Right cardiac atrium (tissue), 5 donors: ENCODE data around the gene DLG4. TPM values are rescaled to one million over a fixed set of nuclear protein-coding genes. Genes with fewer than 3 reads are reported as not detected.
A peak's percentile ranks its signal among the peaks of the same experiment; 100 is the strongest.
"Not testable (repeated sequence)": the region's sequence is repeated elsewhere in the genome, so short reads cannot be mapped to it uniquely, and the experiment has no call there.

ENCODE experiments used
- ATAC-seq, 2 donors: fragments of 200-7000 bp; cut with Tn5 transposase; one replicate each; pipeline versions ENCODE4 v1.8.0 to v1.9.1; 2020; ENCODE audit warnings: moderate library complexity in 2 of 2, mild to moderate bottlenecking in 1 of 2
- DNase-seq, 3 donors: peaks; one replicate each; pipeline ENCODE4 v3.0.0-alpha.2; 2020
- H3K27ac ChIP-seq: one replicate; pipeline ENCODE4 v1.5.1; 2013; ENCODE audit warnings: mild to moderate bottlenecking, low read length, control low read depth, moderate library complexity
- H3K27me3 ChIP-seq: one replicate; pipeline ENCODE4 v1.6.1; 2013; ENCODE audit not compliant: control insufficient read depth, insufficient read depth
- H3K4me1 ChIP-seq: one replicate; pipeline ENCODE4 v1.6.1; 2013; ENCODE audit warnings: low read length; ENCODE audit not compliant: control insufficient read depth, insufficient read depth
- H3K4me3 ChIP-seq: one replicate; pipeline ENCODE4 v1.5.1; 2013; ENCODE audit warnings: low read length, control low read depth
- H3K9me3 ChIP-seq: one replicate; pipeline ENCODE4 v1.6.1; 2013; ENCODE audit warnings: low read length; ENCODE audit not compliant: control insufficient read depth
- WGBS: extraction: QIAGEN DNeasy Blood & Tissue Kit; methylation state at CpG from one replicate; pipeline ENCODE4 v1.1.7; 2013; 5-methylcytosine and 5-hydroxymethylcytosine counted together
- intact Hi-C, 4 donors: fragments of 100-400 bp; cut with DNase I; formaldehyde crosslinking; loops; one replicate each; pipeline versions ENCODE4 v1.11.0 to v1.14.0; 2022 to 2023
- polyA plus RNA-seq: library from polyadenylated mRNA; stranded (reverse); fragments of 200-250 nt; gene quantifications from one replicate; pipeline ENCODE4 v1.2.3, GENCODE V29; 2013
- total RNA-seq, 4 donors: library from RNA; stranded (reverse); fragmentation: NEBNext Ultra II Directional; extraction: Animal tissue kit (Norgen Biotek cat#: 25700); gene quantifications; one replicate each; pipeline ENCODE4 v1.2.1, GENCODE V29; 2021
- donor health status: healthy with polysubstance abuse.
- donor health status: DM: no; HTN: yes; CAD: no.
- donor health status: DM: no; HTN: no; CAD: no.
- donor health status: DM: no; HTN: yes; CAD: no; lungs with severe emphysema.
- donor health status: DM: yes; HTN: yes; CAD: no.

DLG4 gene
- total and polyA plus RNA-seq, 5 donors: 23.3 to 36.2 (median 30.8) TPM

DNA sequence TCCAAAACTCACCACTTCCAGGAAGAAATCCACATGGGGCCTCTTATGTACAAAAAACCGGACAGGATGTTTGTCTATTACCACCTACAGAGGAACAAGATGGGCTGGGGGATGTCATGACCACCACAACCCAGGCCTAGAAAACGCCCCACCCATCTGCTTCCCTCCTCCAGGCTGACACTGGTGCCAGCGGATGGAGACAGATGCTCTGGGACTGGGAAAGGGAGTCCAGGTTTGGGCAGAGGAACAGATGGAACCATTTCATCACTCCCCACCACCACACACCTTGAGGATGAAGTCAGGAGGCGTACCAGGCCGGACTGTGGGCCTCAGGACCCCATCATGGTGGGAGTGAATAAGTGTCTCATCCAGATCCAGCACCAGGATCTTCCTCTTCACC lies 27.1 kb upstream of the DLG4 start:
- DNase-seq: no peak
- no peak overlapping the region for H3K4me3 ChIP-seq
- ATAC-seq: no peak
- intact Hi-C loops: no loop called here
- WGBS: 91% methylated on average over 5 of the region's 5 CpGs
- H3K9me3 ChIP-seq: no peaks in the 10 kb centered on the region
- H3K4me1 ChIP-seq: peaks cover 14% of the 10 kb centered on the region
- H3K27ac ChIP-seq: no peak overlapping the region
- H3K27me3 ChIP-seq: no peaks in the 10 kb centered on the region

DNA sequence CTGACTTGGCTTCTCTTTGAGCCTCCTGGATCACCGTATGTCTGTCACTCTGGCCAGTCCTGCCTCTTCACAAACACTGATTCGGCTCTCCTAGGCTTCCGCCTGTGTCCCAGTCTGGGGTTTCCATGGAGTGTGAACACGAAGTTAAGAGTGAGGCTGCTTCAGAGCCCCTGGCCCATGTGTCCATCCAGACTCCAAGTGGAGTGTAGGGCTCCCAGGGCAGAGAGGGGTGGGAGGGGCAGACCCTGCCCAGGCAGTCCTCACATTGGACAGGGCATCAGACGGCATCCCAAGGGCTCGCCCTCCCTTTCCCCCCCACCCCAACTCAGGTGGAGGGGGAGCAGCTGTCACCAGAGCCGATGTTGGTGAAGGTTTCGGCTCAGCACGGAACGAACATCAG lies 24.2 kb upstream of the DLG4 start:
- intact Hi-C loops, ATAC-seq, H3K4me3 ChIP-seq, H3K4me1 ChIP-seq, H3K27me3 ChIP-seq, H3K9me3 ChIP-seq, H3K27ac ChIP-seq: not testable (repeated sequence)
- DNase-seq: peak in 1 of 3 donors; percentile 47
- 78% methylated on average over 10 of the region's 10 CpGs for WGBS

DNA sequence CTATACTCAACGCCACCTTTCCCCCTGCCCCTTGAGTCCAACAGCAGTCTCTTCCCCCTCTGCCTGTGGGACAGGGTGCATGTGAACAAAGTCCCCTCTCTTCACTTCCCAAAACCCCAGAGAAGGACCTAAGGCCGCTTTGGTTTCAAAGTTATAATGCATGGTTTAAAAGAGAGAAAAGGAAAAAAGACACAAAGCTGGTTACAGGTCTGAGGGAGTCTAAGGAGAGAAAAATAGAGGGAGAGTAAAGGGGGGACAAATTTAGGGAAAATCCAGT lies 23.8 kb upstream of the DLG4 start:
- Histone ChIP-seq H3K9me3 (no peaks in the 10 kb centered on the region), H3K4me1 (peaks cover 7% of the 10 kb centered on the region), H3K27ac (peak overlapping the region; percentile 97), H3K4me3 (peak overlapping the region; percentile 73), H3K27me3 (no peaks in the 10 kb centered on the region)
- intact Hi-C loops: no loop called here
- 27% methylated on average over 2 of the region's 2 CpGs for WGBS
- ATAC-seq: no peak
- no peak for DNase-seq

DNA sequence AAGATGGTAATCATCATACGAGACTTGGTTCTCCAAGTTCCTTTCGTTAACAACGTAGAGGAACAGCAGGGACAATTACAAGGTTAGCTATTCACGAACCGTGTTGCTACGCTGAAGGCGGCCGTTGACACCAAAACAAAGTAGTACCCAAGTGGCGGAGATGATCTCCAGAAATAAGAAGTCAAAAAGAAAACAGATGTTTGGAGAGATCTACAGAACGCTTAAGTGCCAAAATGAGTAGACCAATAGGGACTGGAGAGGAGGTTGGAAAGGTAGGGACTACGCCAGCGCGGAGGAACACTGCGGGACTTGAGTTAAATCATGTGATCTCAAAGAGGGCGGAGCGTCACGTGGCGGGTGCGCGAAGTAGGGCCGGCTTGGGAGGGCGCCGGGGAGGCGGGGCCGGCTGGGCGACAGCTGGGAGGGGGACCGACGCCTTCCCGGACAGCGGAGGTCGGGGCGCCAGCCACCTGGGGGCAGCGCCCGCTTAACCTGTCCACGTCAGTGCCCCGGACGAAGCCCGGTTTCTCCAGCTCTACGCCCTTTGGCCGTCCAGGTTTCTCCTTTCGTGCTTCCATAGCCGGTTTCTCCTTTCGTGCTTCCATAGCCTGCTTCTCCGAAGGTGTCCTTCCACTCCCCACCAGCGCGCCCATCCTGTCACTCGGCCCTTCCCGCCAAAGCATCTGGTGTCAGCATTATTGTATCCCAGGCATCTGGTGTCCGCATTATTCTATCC lies 23.2 kb upstream of the DLG4 start:
- under 1% methylated on average over 49 of the region's 49 CpGs for WGBS
- Histone ChIP-seq H3K4me1 (peaks cover 7% of the 10 kb centered on the region), H3K27ac (peak overlapping the region; percentile 97), H3K27me3 (no peaks in the 10 kb centered on the region), H3K9me3 (no peaks in the 10 kb centered on the region), H3K4me3 (peak overlapping the region; percentile 73)
- intact Hi-C loops: no loop called here
- ATAC-seq: peak; percentile 66 to 69
- peak; percentile 97 to 99 (median 98) for DNase-seq

DNA sequence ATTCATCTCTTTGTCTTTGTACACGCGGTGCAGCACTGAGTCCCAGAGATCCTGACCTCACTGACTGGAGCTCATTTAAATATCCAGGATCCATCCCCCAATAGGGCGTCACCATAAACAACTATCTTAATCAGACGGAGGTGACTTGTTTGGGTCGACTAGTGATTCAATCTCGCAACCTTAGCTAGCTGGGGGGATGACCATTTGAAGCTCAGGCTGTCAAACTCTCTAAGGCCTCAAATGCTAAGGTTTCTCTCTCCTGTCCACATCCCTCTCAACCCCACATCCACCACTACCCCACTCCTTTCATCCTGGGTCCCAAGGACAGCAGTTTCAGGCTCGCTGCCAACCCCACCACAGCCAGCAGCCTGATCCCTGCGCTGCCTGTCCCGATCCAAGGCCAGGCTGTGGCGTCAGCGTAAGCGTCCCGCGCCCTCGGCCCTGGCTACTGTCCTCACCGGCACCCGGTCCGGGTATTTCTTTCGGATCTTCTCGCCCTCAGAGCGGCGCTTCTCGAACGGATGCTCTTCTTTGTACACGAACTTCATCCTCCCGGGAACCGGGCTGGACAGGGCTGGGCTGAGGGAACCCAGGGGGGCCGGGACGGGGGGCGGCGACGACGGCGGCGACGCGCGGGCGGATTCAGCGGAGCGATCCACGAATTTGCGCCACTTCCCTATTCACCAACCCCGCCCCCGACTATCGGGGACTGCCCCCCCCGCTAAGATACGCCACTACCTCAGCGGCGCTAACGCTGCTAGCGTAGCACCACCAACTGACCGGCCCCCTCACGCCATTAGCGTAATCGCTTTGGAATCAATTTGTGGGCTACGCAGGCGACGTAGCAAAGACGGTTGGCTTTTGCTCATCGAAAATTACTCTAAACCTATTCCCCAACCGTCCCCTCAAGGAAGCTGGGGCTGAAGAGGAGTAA lies 22.4 kb upstream of the DLG4 start, which contains the start of gene GABARAP:
GABARAP (minus strand) TSS at position 667 of the 934 bp plus-strand sequence; CDS start at position 548, 119 bp downstream.
- intact Hi-C loops: no loop called here
- Histone ChIP-seq H3K4me1 (peaks cover 9% of the 10 kb centered on the region), H3K9me3 (no peaks in the 10 kb centered on the region)

DNA sequence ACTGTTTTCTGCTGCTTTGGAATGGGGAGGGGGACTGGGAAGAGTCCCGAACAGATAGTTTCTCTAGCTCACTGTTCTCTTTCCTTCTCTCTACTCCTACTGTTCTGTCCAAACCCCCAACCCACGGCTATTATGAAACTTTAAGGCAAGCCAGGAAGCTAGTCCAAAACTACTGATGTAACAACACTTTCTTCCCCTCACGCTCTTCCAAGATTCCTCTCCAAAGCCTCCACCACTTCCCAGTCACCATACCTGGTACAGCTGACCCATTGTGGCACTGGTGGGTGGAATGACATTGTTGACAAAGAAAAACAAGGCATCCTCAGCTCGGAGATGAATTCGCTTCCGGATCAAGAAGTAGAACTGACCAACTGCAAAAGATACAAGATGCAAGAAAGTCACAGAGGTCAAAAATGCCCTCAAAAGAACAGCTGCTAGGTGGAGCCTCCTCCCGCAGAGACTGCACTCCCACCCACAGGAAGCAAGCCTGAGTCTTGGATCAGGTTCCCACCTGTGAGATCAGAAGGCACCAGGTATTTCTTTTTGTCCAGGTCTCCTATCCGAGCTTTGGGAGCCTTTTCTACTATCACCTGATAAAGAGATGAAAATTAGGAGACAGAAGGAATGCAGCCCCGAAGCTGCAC lies 21.6 kb upstream of the DLG4 start:
- no peak for ATAC-seq
- 30% methylated on average over 9 of the region's 9 CpGs for WGBS
- Histone ChIP-seq H3K27me3 (no peaks in the 10 kb centered on the region), H3K4me1 (peaks cover 9% of the 10 kb centered on the region), H3K9me3 (no peaks in the 10 kb centered on the region), H3K4me3 (peak overlapping the region; percentile 73), H3K27ac (peak overlapping the region; percentile 95)
- intact Hi-C loops: no loop called here
- DNase-seq: peak in 1 of 3 donors; percentile 13

More for the DNA sequence above, 22.4 kb upstream of the DLG4 start, which contains the start of gene GABARAP:
- under 1% methylated on average over 62 of the region's 62 CpGs for WGBS
- Histone ChIP-seq H3K27ac (peak within 1 kb of the TSS; percentile 97), H3K4me3 (peak within 1 kb of the TSS; percentile 73), H3K27me3 (no peaks in the 10 kb centered on the region)
- DNase-seq (peak; percentile 94 to 98 (median 98)), ATAC-seq (peak; percentile 52)

DNA sequence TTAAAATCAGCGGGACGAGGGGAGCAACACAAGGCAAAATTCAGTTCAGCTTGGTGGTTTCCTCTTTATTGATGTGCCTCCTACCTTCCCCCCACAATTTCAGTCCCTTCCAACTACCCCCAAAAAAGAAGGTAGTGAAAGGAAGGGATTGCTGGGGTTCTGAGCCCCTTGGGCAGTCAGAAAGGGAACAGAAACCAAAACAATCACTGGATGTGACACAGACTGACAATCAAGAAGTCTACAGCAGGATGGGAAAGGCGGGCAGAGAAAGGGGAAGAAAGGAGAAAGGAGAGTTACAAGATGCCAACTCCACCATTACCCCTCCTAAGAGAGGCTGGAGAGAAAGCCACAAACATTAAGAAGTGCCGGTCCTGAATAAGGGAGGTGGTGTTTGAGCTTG lies 20.7 kb upstream of the DLG4 start:
- peak overlapping the region; percentile 73 for H3K4me3 ChIP-seq
- no peak overlapping the region for H3K27ac ChIP-seq
- no peak for DNase-seq
- no peak for ATAC-seq
- intact Hi-C loops: no loop called here
- WGBS: 56% methylated on average over 4 of the region's 4 CpGs
- no peaks in the 10 kb centered on the region for H3K9me3 ChIP-seq
- peaks cover 9% of the 10 kb centered on the region for H3K4me1 ChIP-seq
- no peaks in the 10 kb centered on the region for H3K27me3 ChIP-seq

DNA sequence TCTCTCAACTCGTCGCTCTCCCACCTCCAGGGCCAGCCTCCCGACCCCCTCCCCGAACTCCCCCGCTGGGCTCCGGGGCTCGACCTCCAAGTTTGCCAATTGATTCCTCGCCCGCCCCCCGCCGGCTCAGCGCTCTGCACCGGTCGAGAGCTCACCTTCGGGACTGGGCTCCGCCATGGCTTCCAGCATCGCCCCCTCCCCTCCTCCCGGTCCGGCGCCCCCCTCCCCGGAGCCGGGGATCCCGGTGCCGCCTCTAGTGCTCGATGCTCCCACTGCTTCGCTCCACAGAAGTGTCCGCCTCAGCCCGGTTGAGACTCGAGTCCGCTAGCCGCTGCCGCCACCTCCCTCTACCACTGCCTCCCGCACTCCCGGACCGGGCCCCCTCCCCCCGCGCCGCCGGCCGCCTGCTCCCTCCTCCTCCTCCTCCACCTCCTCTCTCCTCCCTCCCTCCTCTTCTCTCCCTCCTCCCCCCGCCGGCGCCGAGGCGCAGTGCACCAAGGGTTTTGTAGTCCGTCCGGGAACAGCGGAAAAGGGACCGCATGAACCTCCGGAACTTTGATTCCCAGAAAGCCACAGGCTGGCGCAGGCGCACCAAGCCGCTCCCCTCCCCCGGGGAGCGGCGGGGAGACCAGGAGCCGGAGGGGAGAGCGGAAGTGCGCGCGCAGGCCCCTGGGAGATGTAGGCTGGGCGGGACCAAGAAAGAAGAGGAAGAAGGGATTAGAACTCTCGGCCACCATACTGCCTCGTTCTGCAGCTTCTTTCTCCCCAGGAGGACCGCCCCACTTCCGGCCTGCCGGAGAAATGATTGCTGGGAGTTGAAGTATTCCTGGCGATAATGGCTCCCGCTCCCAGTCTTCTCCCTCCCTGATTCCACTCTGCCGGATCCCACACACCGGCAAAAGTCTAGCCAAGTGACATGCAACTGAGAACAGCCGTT lies 19.7 kb upstream of the DLG4 start, which contains the start of gene PHF23:
PHF23 (minus strand) TSS at position 367 of the 937 bp plus-strand sequence; CDS start at position 189, 178 bp downstream.
- peak; percentile 78 to 84 for ATAC-seq
- H3K4me1 ChIP-seq: peaks cover 9% of the 10 kb centered on the region
- intact Hi-C loops: no loop called here
- peak; percentile 99 to 100 (median 99) for DNase-seq
- peak within 1 kb of the TSS; percentile 68 for H3K27ac ChIP-seq
- H3K9me3 ChIP-seq: no peaks in the 10 kb centered on the region
- under 1% methylated on average over 72 of the region's 72 CpGs for WGBS
- H3K4me3 ChIP-seq: peak within 1 kb of the TSS; percentile 97
- no peaks in the 10 kb centered on the region for H3K27me3 ChIP-seq

DNA sequence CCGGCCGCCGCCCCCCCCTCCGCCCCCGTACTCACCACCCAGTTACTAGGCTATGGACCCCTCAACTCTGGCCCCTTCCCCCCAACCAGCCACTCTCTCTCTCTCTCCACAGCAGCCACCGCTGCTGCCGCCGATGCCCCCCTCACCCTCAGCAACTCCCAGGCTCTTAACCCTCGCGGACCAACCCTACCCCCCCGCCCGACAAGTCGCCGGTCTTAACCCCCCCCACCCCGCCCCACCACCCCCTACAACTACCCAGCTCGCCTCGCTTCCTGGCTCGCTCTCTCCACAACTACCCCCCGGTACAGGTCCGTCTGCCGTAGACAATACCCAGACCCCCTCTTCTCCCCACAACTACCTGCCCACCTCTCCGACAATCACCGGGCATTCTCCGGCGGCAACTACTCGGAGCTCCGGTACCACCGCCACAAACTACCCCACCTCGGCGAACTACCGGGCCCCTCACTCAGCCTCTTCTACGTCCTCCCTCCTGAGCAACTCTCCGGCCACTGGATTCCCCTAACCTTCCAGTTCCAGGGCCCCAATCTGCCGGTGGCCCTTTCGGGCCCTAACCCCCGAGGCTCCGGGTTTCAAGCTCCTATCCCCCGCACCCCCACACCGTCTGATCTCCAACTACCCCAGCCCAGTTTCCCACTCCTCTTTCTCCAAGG lies 18.9 kb upstream of the DLG4 start:
- WGBS: 2% methylated on average over 39 of the region's 39 CpGs
- no peak for ATAC-seq
- peak in 1 of 3 donors; percentile 68 for DNase-seq
- peak overlapping the region; percentile 68 for H3K27ac ChIP-seq
- intact Hi-C loops: no loop called here
- H3K4me1 ChIP-seq: peaks cover 9% of the 10 kb centered on the region
- H3K27me3 ChIP-seq: no peaks in the 10 kb centered on the region
- H3K9me3 ChIP-seq: no peaks in the 10 kb centered on the region
- H3K4me3 ChIP-seq: peak overlapping the region; percentile 97
